Stimulated activated naive CD8-positive, alpha-beta T cell treated with anti-CD3 and anti-CD28 coated beads, Interleukin-15, amount 100 ng/mL, for 72 hours (primary cell): ENCODE results near the gene HPCA.
"Not testable (repeated sequence)": the region's sequence is repeated elsewhere in the genome, so short reads cannot be mapped to it uniquely, and the experiment has no call there.

Source experiments
- ATAC-seq: fragments of 150-1000 bp; cut with Tn5 transposase; 2 replicates; pipeline ENCODE4 v1.10.0; 2021; ENCODE audit warnings: mild to moderate bottlenecking, moderate library complexity
- DNase-seq, 2 donors: peaks; one replicate each; pipeline ENCODE4 v3.0.0; 2021 to 2022
- H3K27ac Mint-ChIP-seq, 2 donors: one replicate each; pipeline ENCODE4 v1.8.0; 2022; ENCODE audit warnings: mild to moderate bottlenecking in 2 of 2, mixed read lengths in 2 of 2, moderate library complexity in 2 of 2
- H3K27me3 Mint-ChIP-seq: one replicate; pipeline ENCODE4 v1.8.0; 2022; ENCODE audit warnings: mixed read lengths
- H3K4me1 Mint-ChIP-seq: one replicate; pipeline ENCODE4 v1.8.0; 2022; ENCODE audit warnings: mild to moderate bottlenecking, mixed read lengths
- H3K4me3 Mint-ChIP-seq, 2 donors: one replicate each; pipeline ENCODE4 v1.8.0; 2022; ENCODE audit warnings: mild to moderate bottlenecking in 2 of 2, mixed read lengths in 2 of 2, moderate library complexity in 1 of 2
- H3K9me3 Mint-ChIP-seq, 2 donors: one replicate each; pipeline ENCODE4 v1.8.0; 2022; ENCODE audit warnings: mixed read lengths in 2 of 2

HPCA gene

DNA sequence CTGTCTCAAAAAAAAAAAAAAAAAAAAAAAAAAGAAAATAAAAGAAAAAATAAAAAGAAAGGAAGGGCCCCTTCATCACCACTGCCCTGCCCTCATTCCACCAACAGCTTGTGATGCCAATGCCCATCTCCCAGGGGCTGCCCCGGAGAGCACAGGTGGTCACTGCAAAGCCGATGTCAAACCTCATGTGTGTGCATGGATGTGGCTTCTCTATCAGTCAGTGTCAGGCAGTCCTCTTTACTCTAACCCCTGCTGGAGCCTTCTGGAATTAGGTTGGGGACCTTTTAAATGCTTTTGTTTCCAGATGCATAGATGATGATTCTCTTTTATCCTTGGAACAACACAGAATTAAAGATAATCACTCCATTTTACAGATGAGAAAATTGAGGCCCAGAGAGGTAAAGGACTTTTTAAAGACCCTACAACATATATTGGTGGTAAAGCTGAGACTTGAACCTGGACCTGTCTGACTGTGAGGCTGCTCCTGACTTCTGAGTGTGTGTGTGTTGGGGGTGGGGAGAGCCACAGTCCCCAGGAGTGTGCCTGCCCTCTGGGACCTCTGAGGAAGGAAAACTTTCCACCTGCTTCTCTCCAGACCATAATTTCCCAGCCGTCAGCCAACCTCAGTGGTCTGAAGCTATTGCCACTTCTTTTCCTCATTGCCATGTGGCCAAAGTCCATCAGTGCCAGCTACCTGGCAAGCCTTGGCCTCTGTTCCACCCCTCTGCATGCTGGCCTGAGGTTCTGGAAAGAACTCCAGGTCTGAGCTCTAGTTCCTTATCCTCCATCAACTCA, 17.9 kb downstream of the HPCA start:
- Mint-ChIP-seq H3K27me3 (peaks cover 45% of the 10 kb centered on the region), H3K9me3 (no peaks in the 10 kb centered on the region), H3K4me3 (no peak overlapping the region), H3K27ac (no peak overlapping the region), H3K4me1 (peaks cover 12% of the 10 kb centered on the region)
- no peak for ATAC-seq
- no peak for DNase-seq

DNA sequence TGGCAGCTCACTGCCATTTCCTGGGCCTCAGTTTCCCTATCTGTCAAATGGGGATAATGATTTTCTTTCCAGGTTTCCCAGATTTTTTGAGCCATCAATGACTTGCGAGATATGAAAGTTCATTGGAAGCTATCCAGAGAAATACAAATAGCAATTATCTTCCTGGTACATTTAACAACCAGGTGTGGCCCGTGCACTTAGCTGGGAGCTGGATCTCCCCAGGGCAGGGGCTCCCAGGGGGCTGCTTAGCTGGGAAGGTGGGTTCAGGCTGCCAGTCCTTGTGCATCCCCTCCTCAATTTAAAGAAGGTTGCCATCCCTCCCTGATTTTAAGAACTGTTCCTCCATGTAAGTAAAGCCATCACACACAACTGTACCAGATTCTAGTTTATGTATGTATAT, 18.5 kb downstream of the HPCA start:
- Mint-ChIP-seq H3K27me3 (peaks cover 39% of the 10 kb centered on the region), H3K4me1 (peaks cover 12% of the 10 kb centered on the region), H3K27ac (no peak overlapping the region), H3K4me3 (no peak overlapping the region), H3K9me3 (no peaks in the 10 kb centered on the region)
- ATAC-seq (no peak), DNase-seq (no peak)

DNA sequence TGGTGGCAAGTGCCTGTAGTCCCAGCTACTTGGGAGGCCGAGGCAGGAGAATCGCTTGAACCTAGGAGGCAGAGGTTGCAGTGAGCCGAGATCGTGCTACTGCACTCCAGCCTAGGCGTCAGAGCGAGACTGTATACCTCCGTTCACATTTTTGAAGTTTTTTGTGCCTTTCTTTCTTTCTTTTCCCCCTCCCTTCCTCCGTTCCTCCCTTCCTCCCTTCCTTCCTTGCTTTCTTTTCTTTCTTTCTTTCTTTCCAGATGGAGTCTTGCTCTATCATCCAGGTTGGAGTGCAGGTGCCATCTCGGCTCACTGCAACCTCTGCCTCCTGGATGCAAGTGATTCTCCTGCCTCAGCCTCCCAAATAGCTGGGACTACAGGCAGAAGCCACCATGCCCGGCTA, 19.3 kb downstream of the HPCA start:
- not testable (repeated sequence) for H3K4me3 Mint-ChIP-seq, H3K4me1 Mint-ChIP-seq, DNase-seq, H3K27ac Mint-ChIP-seq, ATAC-seq, H3K9me3 Mint-ChIP-seq
- H3K27me3 Mint-ChIP-seq = peaks cover 31% of the 10 kb centered on the region

DNA sequence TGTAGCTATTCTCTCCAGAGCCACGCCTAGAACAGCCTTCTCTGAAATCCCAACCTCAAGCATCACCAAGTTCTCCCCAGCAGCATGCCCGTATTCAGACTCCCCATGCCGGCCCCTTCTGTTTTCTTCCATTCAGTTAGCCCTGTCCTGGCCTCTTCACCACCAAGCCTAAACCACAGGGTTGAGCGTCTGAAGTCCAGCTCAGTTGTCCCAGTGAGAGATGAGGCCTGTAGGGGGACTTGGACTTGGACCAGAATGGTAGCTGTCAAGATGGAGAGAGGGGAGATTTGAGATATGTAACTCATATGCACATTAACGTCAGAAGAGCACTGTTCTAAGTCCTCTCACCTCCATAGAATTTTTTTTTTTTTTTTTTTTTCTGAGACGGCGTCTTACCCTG, 20.4 kb downstream of the HPCA start:
- ATAC-seq (no peak), DNase-seq (no peak)
- no peak overlapping the region for H3K4me3 Mint-ChIP-seq
- H3K27me3 Mint-ChIP-seq = peaks cover 20% of the 10 kb centered on the region
- peaks cover 3% of the 10 kb centered on the region for H3K4me1 Mint-ChIP-seq
- H3K27ac Mint-ChIP-seq = no peak overlapping the region
- no peaks in the 10 kb centered on the region for H3K9me3 Mint-ChIP-seq

DNA sequence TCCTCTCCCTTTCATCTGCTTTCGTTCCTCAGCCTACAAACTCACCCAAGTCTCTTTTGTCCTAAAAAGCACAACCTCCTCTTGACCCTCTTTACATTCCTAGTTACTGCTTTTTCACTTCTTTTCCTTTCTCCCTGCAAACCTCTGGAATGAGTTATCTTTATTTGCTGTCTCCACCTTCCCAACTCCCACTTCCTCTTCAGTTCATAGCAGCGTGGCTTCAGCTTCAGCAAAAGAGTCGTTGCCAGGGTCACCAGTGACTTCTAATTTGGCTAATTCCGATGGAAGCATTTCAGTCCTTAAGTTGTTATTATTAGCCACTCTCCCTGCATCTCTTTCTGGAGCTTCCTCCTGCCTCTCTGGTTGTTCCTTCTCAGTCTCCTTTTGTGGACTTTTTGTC, 21.1 kb downstream of the HPCA start:
- Mint-ChIP-seq H3K27me3 (peaks cover 12% of the 10 kb centered on the region), H3K27ac (no peak overlapping the region), H3K4me1 (no peaks in the 10 kb centered on the region), H3K4me3 (no peak overlapping the region), H3K9me3 (no peaks in the 10 kb centered on the region)
- ATAC-seq (no peak), DNase-seq (no peak)

DNA sequence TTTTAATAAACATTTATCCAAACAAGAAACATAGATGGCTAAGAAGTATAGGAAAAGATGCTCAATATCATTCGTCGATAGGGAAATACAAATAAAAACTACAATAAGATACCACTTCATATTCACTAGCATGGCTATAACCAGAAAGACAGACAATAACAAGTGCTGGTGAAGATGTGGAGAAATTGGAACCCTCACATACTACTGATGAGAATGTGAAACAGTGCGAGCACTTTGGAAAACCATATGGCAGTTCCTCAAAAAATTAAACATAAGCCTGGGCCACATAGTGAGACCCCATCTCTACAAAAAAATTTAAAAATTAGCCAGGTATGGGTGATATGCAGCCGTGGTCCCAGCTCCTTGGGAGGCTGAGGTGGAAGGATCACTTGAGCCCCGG, 24.0 kb downstream of the HPCA start:
- peaks cover 7% of the 10 kb centered on the region for H3K27me3 Mint-ChIP-seq
- no peaks in the 10 kb centered on the region for H3K4me1 Mint-ChIP-seq
- no peak overlapping the region for H3K4me3 Mint-ChIP-seq
- no peak for ATAC-seq
- no peak overlapping the region for H3K27ac Mint-ChIP-seq
- no peaks in the 10 kb centered on the region for H3K9me3 Mint-ChIP-seq
- DNase-seq = no peak

DNA sequence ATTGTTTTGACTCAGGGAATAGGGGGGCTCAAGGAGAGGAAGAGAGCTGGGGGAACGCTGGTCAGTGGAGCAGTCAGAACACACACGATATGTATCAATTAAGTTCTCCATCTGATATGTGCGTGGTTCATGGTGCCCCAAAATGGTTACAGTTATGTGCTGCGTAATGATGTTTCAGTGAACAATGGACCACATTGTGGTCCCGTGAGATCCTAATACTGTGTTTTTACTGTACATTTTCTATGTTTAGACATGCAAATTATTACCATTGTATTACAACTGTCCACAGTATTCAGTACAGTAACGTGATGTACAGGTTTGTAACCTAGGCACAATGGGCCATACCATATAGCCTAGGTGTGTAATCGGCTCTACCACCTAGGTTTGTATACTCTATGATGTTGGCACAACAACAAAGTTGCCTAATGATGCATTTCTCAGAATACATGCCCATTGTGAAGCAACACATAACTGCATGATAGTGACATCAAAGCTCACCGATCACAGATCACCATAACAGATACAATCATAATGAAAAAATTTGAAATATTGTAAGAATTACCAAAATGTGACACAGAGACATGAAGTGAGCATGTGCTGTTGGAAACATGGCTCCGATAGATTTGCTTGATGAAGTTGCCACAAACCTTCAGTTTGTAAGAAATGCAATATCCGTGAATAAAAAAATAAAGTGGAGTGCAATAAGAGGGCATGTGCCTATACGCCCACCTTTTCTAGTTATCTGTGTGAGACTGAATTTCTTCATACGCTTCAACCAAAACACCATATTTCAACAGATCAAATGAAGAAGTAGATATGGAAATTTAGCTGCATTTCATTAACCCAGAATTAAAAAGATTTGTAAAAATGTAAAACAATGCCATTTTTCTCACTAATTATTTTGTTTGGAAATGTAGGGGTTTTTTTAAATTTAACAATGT, 29.7 kb downstream of the HPCA start:
- H3K9me3 Mint-ChIP-seq = no peaks in the 10 kb centered on the region
- no peak overlapping the region for H3K4me3 Mint-ChIP-seq
- no peak for ATAC-seq
- H3K27me3 Mint-ChIP-seq = peaks cover 56% of the 10 kb centered on the region
- H3K4me1 Mint-ChIP-seq = peaks cover 23% of the 10 kb centered on the region
- no peak for DNase-seq
- H3K27ac Mint-ChIP-seq = no peak overlapping the region

DNA sequence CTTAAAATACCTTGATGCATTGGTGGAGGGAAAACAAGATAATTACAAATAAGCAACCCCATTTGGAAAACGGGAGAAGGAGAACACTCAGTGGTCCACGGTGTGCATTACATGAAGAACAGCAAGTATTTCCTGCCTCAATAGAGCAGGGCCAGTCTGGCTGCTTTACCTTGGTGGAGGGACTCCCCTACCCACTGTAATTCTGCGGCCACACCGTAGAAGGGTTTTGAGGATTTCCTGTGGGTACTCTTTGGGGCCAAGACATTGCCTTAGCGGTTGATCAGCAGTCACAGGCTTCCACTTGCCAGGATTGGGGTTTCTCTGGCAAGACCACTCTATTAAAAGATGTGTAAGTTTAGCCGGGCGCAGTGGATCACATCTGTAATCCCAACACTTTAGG, 31.2 kb downstream of the HPCA start:
- no peak overlapping the region for H3K4me3 Mint-ChIP-seq
- ATAC-seq (peak; percentile 99), DNase-seq (peak in 1 of 2 donors; percentile 76)
- no peaks in the 10 kb centered on the region for H3K9me3 Mint-ChIP-seq
- H3K4me1 Mint-ChIP-seq = peaks cover 23% of the 10 kb centered on the region
- H3K27ac Mint-ChIP-seq = no peak overlapping the region
- H3K27me3 Mint-ChIP-seq = peaks cover 71% of the 10 kb centered on the region

DNA sequence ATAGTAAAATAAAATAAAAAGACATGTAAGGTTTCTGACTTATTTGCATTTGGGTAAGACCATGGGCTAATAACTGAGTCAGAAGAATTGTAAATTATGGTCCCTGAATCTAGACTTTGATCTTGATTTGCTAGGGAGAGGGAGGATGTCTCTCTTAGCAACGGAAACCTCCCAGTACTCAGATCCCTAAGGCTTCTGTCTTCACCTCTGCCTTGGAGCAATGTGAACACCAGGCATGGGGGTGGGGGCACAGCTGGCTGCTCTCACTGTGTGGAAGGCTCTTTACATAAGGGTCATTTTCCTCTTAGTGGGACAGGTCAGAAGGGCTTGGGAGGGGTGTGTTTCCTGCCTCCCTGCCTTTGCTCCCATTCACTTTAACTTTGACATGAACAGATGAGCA, 31.9 kb downstream of the HPCA start:
- no peaks in the 10 kb centered on the region for H3K9me3 Mint-ChIP-seq
- DNase-seq (no peak), ATAC-seq (no peak)
- H3K4me1 Mint-ChIP-seq = peaks cover 23% of the 10 kb centered on the region
- no peak overlapping the region for H3K4me3 Mint-ChIP-seq
- H3K27me3 Mint-ChIP-seq = peaks cover 77% of the 10 kb centered on the region
- H3K27ac Mint-ChIP-seq = no peak overlapping the region

DNA sequence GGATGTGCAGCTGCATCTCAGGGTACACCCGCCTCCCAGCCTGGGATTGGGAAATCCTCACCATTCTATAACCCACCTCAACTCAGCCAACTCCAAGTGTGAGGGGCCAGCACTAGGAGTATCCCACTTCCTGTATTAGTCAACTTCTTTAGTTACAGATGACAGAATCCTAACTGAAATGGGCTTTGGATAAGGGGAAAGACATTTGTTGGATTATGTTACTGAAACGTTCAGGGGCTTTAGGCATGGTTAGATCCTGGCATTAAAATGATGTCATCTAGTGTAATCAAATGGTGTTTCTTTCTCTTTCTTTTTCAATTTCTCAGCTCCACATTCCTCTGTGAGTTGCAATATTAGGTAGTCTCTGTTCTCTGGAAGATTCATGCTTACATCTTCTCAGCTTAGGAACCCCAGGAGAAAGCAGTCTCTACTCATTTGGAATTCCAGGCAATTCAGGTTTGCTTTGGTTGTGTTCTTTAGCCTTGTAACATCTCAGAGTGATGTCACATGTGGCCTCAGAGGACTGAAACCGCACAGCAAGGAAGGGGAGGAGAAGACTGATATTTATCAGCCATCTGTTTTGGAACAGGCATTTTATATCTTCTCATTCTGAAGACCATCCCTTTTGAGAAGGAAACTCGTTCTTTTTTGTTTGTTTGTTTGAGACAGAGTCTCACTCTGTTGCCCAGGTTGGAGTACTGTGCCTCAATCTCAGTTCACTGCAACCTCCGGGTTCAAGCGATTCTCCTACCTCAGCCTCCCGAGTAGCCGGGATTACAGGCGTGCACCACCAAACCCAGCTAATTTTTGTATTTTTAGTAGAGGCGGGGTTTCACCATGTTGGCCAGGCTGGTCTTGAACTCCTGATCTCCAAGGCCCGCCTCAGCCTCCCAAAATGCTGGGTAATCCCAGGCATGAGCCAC, 33.8 kb downstream of the HPCA start:
- Mint-ChIP-seq H3K9me3 (no peaks in the 10 kb centered on the region), H3K4me1 (peaks cover 40% of the 10 kb centered on the region), H3K4me3 (peak overlapping the region; percentile 57 to 70), H3K27me3 (peaks cover 92% of the 10 kb centered on the region), H3K27ac (peak overlapping the region; percentile 78 to 93)
- ATAC-seq (peak; percentile 52), DNase-seq (no peak)

DNA sequence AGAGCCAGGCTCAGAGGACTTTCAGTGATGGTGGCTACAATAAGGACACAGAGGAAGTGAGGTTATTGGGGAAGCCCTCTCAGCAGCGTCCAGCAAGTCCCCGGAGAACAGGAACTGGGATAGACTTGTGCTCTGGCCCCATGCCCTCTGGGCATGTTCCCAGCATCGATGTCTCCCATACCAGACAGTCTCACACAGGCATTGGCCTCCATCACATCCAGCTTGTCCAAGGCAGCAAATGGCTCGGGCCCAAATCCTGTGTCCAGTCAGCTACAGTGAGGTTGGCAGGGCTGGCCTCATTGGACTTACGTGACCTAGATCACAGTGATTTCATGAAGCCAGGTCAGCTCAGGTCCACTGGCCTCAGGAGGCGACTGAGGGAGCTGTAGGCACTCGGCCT, 34.5 kb downstream of the HPCA start:
- peaks cover 92% of the 10 kb centered on the region for H3K27me3 Mint-ChIP-seq
- H3K4me3 Mint-ChIP-seq = no peak overlapping the region
- H3K4me1 Mint-ChIP-seq = peaks cover 47% of the 10 kb centered on the region
- no peaks in the 10 kb centered on the region for H3K9me3 Mint-ChIP-seq
- H3K27ac Mint-ChIP-seq = peak overlapping the region in 1 of 2 donors; percentile 41
- no peak for ATAC-seq
- DNase-seq = no peak

DNA sequence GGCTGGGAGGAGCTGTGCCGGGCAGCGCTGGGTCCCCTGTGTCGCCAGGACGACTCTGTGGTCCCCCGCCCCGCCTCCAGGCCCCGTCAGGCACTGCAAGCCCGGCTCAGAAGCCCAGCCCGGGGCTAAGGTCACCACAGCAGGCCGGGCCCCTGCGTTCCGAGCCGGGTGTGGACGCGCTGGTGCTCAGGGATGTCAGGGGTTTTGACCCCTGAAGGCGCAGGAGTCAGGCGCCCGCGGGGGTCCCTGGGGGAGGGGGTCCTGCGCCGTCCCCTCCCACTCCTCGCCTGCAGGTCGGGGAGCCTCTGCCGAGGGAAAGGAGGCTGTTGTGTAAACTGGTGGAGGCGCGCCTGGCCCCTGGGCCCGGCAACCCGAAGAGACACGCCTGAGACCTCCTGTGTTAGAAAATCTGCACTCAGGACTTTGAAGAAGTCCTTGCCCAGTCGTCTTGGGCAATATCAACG, 38.6 kb downstream of the HPCA start:
- Mint-ChIP-seq H3K27ac (no peak overlapping the region), H3K9me3 (no peaks in the 10 kb centered on the region), H3K4me3 (peak overlapping the region; percentile 46 to 57), H3K4me1 (peaks cover 36% of the 10 kb centered on the region), H3K27me3 (peaks cover 79% of the 10 kb centered on the region)
- ATAC-seq (peak; percentile 67), DNase-seq (no peak)

DNA sequence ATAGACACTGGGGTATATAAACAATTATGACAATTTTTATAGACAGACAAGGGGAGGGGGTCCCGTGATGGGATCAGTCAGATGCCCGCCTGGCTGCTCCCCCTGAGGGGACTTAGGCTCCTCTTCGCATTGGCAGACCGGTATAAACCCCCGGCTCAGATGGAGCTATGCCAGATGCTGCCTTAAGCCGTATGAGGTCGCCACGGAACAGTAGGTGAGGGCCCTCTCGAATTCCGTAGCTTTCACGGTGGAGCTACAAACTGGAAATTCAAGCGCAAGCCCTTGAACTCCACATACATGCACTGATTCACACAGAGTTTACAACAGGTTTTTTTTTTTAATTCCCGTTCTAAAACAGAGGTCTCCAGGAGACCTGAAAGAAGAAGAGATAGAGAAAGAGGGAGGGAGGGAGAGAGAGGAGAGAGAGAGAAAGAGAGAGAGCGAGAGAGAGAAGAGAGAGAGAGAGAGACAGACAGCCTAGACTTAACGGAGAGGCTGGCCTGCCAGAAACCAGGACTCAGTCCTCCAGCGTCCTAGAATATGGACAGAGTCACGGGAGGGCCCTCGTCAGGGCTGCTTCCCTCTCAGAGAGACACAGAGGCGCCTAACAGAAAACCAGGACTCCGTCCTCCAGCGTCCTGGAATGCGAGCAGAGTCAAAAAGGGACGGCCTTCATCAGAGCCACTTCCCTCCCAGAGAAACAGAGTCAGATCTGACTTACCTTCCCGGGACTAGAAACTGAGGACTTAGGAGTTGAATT, 39.3 kb downstream of the HPCA start:
- Mint-ChIP-seq H3K27me3 (peaks cover 72% of the 10 kb centered on the region), H3K4me3 (peak overlapping the region; percentile 40 to 57), H3K4me1 (peaks cover 29% of the 10 kb centered on the region), H3K9me3 (no peaks in the 10 kb centered on the region), H3K27ac (no peak overlapping the region)
- ATAC-seq = peak; percentile 85
- no peak for DNase-seq

DNA sequence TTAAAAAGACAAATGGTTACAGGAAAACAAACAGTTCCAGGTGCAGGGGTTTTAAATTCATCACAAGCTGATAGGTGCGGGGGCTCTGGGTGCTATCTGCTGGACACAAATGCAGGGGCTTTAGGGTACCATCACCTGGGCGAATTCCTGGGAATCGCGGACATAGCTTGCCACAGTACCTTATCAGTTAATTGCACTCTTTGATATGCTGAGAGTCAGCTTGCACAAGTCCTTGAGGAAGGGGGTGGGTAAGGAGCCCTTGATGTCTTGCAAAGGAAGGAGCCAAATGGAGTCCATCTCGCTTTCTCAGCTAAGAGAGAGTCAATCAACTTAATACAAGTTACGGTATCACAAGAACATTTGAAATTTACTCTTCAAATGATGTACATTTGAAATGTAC, 40.3 kb downstream of the HPCA start:
- H3K4me1 Mint-ChIP-seq = peaks cover 27% of the 10 kb centered on the region
- no peak overlapping the region for H3K4me3 Mint-ChIP-seq
- H3K27ac Mint-ChIP-seq = no peak overlapping the region
- peaks cover 62% of the 10 kb centered on the region for H3K27me3 Mint-ChIP-seq
- ATAC-seq (no peak), DNase-seq (no peak)
- no peaks in the 10 kb centered on the region for H3K9me3 Mint-ChIP-seq

DNA sequence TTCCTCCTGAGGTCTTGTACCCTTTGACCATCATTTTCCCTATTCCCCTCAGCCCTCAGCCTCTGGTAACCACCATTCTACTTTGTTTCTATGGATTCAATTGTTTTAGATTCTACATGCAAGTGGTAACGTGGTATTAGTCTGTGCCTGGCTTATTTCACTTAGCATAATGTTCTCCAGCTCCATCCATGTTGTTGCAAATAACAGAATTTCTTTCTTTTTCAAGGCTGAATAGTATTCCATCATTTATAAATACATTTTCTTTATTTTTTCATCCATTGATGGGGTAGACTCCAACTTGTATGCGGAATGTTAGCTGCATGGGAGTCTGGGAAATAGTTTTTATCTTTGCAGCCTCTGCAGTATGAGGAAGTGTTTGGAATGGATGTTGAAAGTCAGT, 41.1 kb downstream of the HPCA start:
- H3K27ac Mint-ChIP-seq = no peak overlapping the region
- H3K27me3 Mint-ChIP-seq = peaks cover 54% of the 10 kb centered on the region
- H3K4me3 Mint-ChIP-seq = no peak overlapping the region
- ATAC-seq (no peak), DNase-seq (no peak)
- peaks cover 27% of the 10 kb centered on the region for H3K4me1 Mint-ChIP-seq
- no peaks in the 10 kb centered on the region for H3K9me3 Mint-ChIP-seq
